ENCODE data around the gene DGKD. TPM values are rescaled to one million over a fixed set of nuclear protein-coding genes. Genes with fewer than 3 reads are reported as not detected.

The DGKD gene
- total and polyA plus RNA-seq, 2 donors (not counting 1 experiment from before 2014, with no cell fraction given) = 224 to 396 TPM

GRCh38 chr2:233448575-233448974, 94.3 kb downstream of the DGKD start:
- no peak for TF ChIP-seq CTCF (IDR thresholded peaks at IDR 0.05)
- TF ChIP-seq EZH2 (IDR thresholded peaks at IDR 0.05; ENCODE audit: borderline replicate concordance, insufficient read depth, low read depth, low read length, poor library complexity, severe bottlenecking) = no peak
- H3K9me3 Mint-ChIP-seq (ENCODE audit: insufficient read depth) = no peaks in the 10 kb centered on the region
- Histone ChIP-seq H3K27ac (ENCODE audit: low read length in 2 of 2) (no peak overlapping the region), H3K4me3 (ENCODE audit: control extremely low read depth in 1 of 5, extremely low read depth in 1 of 5, insufficient read depth in 1 of 5, low read depth in 2 of 5, low read length in 4 of 5) (no peak overlapping the region), H3K4me1 (ENCODE audit: control insufficient read depth in 2 of 2, insufficient read depth in 2 of 2, low read length in 2 of 2) (peaks cover 0 to 5% of the 10 kb centered on the region in 2 donors), H3K9me3 (ENCODE audit: control extremely low read depth in 1 of 3, control insufficient read depth in 2 of 3, insufficient read depth in 1 of 3, low read length in 2 of 3) (no peaks in the 10 kb centered on the region), H3K4me2 (replicated peaks; ENCODE audit: low read depth, low read length, poor library complexity, severe bottlenecking) (no peak overlapping the region), H3K27me3 (replicated peaks in 1 of 4; ENCODE audit: control extremely low read depth in 1 of 4, control insufficient read depth in 3 of 4, insufficient read depth in 4 of 4, low read length in 3 of 4) (no peaks in the 10 kb centered on the region), H3K36me3 (replicated peaks in 1 of 2; ENCODE audit: control extremely low read depth in 1 of 2, control insufficient read depth in 1 of 2, extremely low read depth in 1 of 2, insufficient read depth in 2 of 2, low read length in 1 of 2) (peaks cover 16 to 100% of the 10 kb centered on the region in 2 experiments), H2AFZ (ENCODE audit: insufficient read depth, low read depth, low read length, poor library complexity, severe bottlenecking) (no peak overlapping the region), H3K9ac (ENCODE audit: low read length) (no peak overlapping the region), H4K20me1 (ENCODE audit: control insufficient read depth, insufficient read depth, low read length, poor library complexity, severe bottlenecking) (peaks cover 99% of the 10 kb centered on the region), H3K79me2 (ENCODE audit: control insufficient read depth, insufficient read depth, low read length) (peaks cover 86% of the 10 kb centered on the region)
- intact Hi-C loops (cut with micrococcal nuclease) = loop anchor here (10.0 kb wide), 1 partner anchor 64 kb away; no protein-coding TSS in a partner anchor
- ATAC-seq (ENCODE audit: low read depth) (no peak), DNase-seq (no peak)
- WGBS (ENCODE audit: insufficient coverage) = 90% methylated on average over 2 of the region's 4 CpGs
- H3K27me3 Mint-ChIP-seq = no peaks in the 10 kb centered on the region
- CTCF ChIA-PET = interaction anchor here (0.6 to 16.7 kb wide), 7 partner anchors 8 to 263 kb away, joined by 3 to 426 read pairs (median 5); partner anchors contain the start of genes UGT1A5 and USP40
- no peak overlapping the region for H3K4me3 Mint-ChIP-seq
- peaks cover 6% of the 10 kb centered on the region for H3K4me1 Mint-ChIP-seq
- H3K27ac Mint-ChIP-seq = no peak overlapping the region
- POLR2A ChIA-PET = interaction anchor here (0.6 kb wide), 1 partner anchor 11 kb away, joined by 8 read pairs; no protein-coding TSS in a partner anchor

GRCh38 chr2:233449081-233449901, 95.0 kb downstream of the DGKD start:
- no peaks in the 10 kb centered on the region for H3K4me1 ChIP-seq (ENCODE audit: control insufficient read depth in 2 of 2, insufficient read depth in 2 of 2, low read length in 2 of 2)
- DNase-seq = no peak
- WGBS (ENCODE audit: insufficient coverage) = 92% methylated on average over 31 of the region's 31 CpGs
- H3K27ac Mint-ChIP-seq = peak overlapping the region; percentile 20
- ATAC-seq (ENCODE audit: low read depth) = no peak
- no peak overlapping the region for H3K4me2 ChIP-seq (replicated peaks; ENCODE audit: low read depth, low read length, poor library complexity, severe bottlenecking)
- H3K79me2 ChIP-seq (ENCODE audit: control insufficient read depth, insufficient read depth, low read length) = peaks cover 79% of the 10 kb centered on the region
- H3K27me3 ChIP-seq (replicated peaks in 1 of 4; ENCODE audit: control extremely low read depth in 1 of 4, control insufficient read depth in 3 of 4, insufficient read depth in 4 of 4, low read length in 3 of 4) = no peaks in the 10 kb centered on the region
- H3K36me3 ChIP-seq (replicated peaks in 1 of 2; ENCODE audit: control extremely low read depth in 1 of 2, control insufficient read depth in 1 of 2, extremely low read depth in 1 of 2, insufficient read depth in 2 of 2, low read length in 1 of 2) = peaks cover 16 to 100% of the 10 kb centered on the region in 2 experiments
- ChIA-PET CTCF (interaction anchor here (0.6 to 16.7 kb wide), 4 partner anchors 27 to 263 kb away, joined by 3 to 426 read pairs (median 6); partner anchors contain the start of gene UGT1A5), POLR2A (interaction anchor here (0.6 kb wide), 1 partner anchor 54 kb away, joined by 4 read pairs; no protein-coding TSS in a partner anchor)
- H3K9me3 ChIP-seq (ENCODE audit: control extremely low read depth in 1 of 3, control insufficient read depth in 2 of 3, insufficient read depth in 1 of 3, low read length in 2 of 3) = no peaks in the 10 kb centered on the region
- H2AFZ ChIP-seq (ENCODE audit: insufficient read depth, low read depth, low read length, poor library complexity, severe bottlenecking) = no peak overlapping the region
- peaks cover 1% of the 10 kb centered on the region for H3K4me1 Mint-ChIP-seq
- no peak for TF ChIP-seq EZH2 (IDR thresholded peaks at IDR 0.05; ENCODE audit: borderline replicate concordance, insufficient read depth, low read depth, low read length, poor library complexity, severe bottlenecking)
- TF ChIP-seq CTCF (IDR thresholded peaks at IDR 0.05) = peak; percentile 14
- no peak overlapping the region for H3K4me3 ChIP-seq (ENCODE audit: control extremely low read depth in 1 of 5, extremely low read depth in 1 of 5, insufficient read depth in 1 of 5, low read depth in 2 of 5, low read length in 4 of 5)
- intact Hi-C loops (cut with micrococcal nuclease) = loop anchor here (10.0 kb wide), 1 partner anchor 64 kb away; no protein-coding TSS in a partner anchor
- no peak overlapping the region for H3K9ac ChIP-seq (ENCODE audit: low read length)
- no peaks in the 10 kb centered on the region for H3K9me3 Mint-ChIP-seq (ENCODE audit: insufficient read depth)
- no peaks in the 10 kb centered on the region for H3K27me3 Mint-ChIP-seq
- H3K4me3 Mint-ChIP-seq = no peak overlapping the region
- H3K27ac ChIP-seq (ENCODE audit: low read length in 2 of 2) = no peak overlapping the region
- peaks cover 95% of the 10 kb centered on the region for H4K20me1 ChIP-seq (ENCODE audit: control insufficient read depth, insufficient read depth, low read length, poor library complexity, severe bottlenecking)
